Measurements from ENCODE around the gene SERPINE1.
"Not testable (repeated sequence)": the region's sequence is repeated elsewhere in the genome, so short reads cannot be mapped to it uniquely, and the experiment has no call there.

The SERPINE1 gene

GRCh38 chr7:101111261-101111660, 15.6 kb upstream of the SERPINE1 start:
- no peaks in the 10 kb centered on the region for H3K36me3 Mint-ChIP-seq (ENCODE audit: low read depth)
- peaks cover 3% of the 10 kb centered on the region for H3K27me3 Mint-ChIP-seq
- no peaks in the 10 kb centered on the region for H3K4me1 Mint-ChIP-seq (ENCODE audit: low read depth)
- no peak overlapping the region for H3K27ac Mint-ChIP-seq
- no peaks in the 10 kb centered on the region for H3K9me3 Mint-ChIP-seq
- H3K4me3 Mint-ChIP-seq: no peak overlapping the region
- no peak for DNase-seq

GRCh38 chr7:101112233-101112632, 14.7 kb upstream of the SERPINE1 start:
- Mint-ChIP-seq H3K9me3 (no peaks in the 10 kb centered on the region), H3K27ac (no peak overlapping the region), H3K27me3 (peaks cover 7% of the 10 kb centered on the region), H3K4me3 (no peak overlapping the region), H3K4me1 (ENCODE audit: low read depth) (no peaks in the 10 kb centered on the region), H3K36me3 (ENCODE audit: low read depth) (no peaks in the 10 kb centered on the region)
- no peak for DNase-seq

- H3K4me3 Mint-ChIP-seq; DNase-seq; H3K36me3 Mint-ChIP-seq (ENCODE audit: low read depth); H3K9me3 Mint-ChIP-seq; H3K27ac Mint-ChIP-seq; H3K4me1 Mint-ChIP-seq (ENCODE audit: low read depth): not testable (repeated sequence)
- peaks cover 11% of the 10 kb centered on the region for H3K27me3 Mint-ChIP-seq
Measured at GRCh38 chr7:101113140-101113539, 13.8 kb upstream of the SERPINE1 start.

GRCh38 chr7:101113836-101114235, 13.1 kb upstream of the SERPINE1 start:
- Mint-ChIP-seq H3K9me3 (no peaks in the 10 kb centered on the region), H3K4me1 (ENCODE audit: low read depth) (no peaks in the 10 kb centered on the region), H3K27ac (no peak overlapping the region), H3K4me3 (no peak overlapping the region), H3K36me3 (ENCODE audit: low read depth) (no peaks in the 10 kb centered on the region), H3K27me3 (peaks cover 12% of the 10 kb centered on the region)
- no peak for DNase-seq

GRCh38 chr7:101114492-101114891, 12.4 kb upstream of the SERPINE1 start:
- no peaks in the 10 kb centered on the region for H3K4me1 Mint-ChIP-seq (ENCODE audit: low read depth)
- H3K4me3 Mint-ChIP-seq: no peak overlapping the region
- H3K9me3 Mint-ChIP-seq: no peaks in the 10 kb centered on the region
- no peak for DNase-seq
- H3K27ac Mint-ChIP-seq: no peak overlapping the region
- peaks cover 16% of the 10 kb centered on the region for H3K27me3 Mint-ChIP-seq
- no peaks in the 10 kb centered on the region for H3K36me3 Mint-ChIP-seq (ENCODE audit: low read depth)

GRCh38 chr7:101115215-101115614, 11.7 kb upstream of the SERPINE1 start:
- no peak for DNase-seq
- Mint-ChIP-seq H3K27me3 (peaks cover 23% of the 10 kb centered on the region), H3K9me3 (no peaks in the 10 kb centered on the region), H3K36me3 (ENCODE audit: low read depth) (no peaks in the 10 kb centered on the region), H3K27ac (no peak overlapping the region), H3K4me3 (no peak overlapping the region), H3K4me1 (ENCODE audit: low read depth) (no peaks in the 10 kb centered on the region)

- no peak for DNase-seq
- peaks cover 34% of the 10 kb centered on the region for H3K27me3 Mint-ChIP-seq
- H3K4me3 Mint-ChIP-seq: no peak overlapping the region
Measured at GRCh38 chr7:101116898-101117297, 10.0 kb upstream of the SERPINE1 start.

GRCh38 chr7:101118856-101119255, 8.0 kb upstream of the SERPINE1 start:
- Mint-ChIP-seq H3K9me3 (no peaks in the 10 kb centered on the region), H3K27ac (no peak overlapping the region), H3K4me1 (ENCODE audit: low read depth) (peaks cover 9% of the 10 kb centered on the region), H3K27me3 (peaks cover 52% of the 10 kb centered on the region), H3K4me3 (no peak overlapping the region), H3K36me3 (ENCODE audit: low read depth) (no peaks in the 10 kb centered on the region)
- DNase-seq: no peak

More at GRCh38 chr7:101116898-101117297, 10.0 kb upstream of the SERPINE1 start:
- H3K27ac Mint-ChIP-seq: no peak overlapping the region
- H3K36me3 Mint-ChIP-seq (ENCODE audit: low read depth): no peaks in the 10 kb centered on the region
- H3K9me3 Mint-ChIP-seq: no peaks in the 10 kb centered on the region
- peaks cover 1% of the 10 kb centered on the region for H3K4me1 Mint-ChIP-seq (ENCODE audit: low read depth)

GRCh38 chr7:101119876-101120275, 7.0 kb upstream of the SERPINE1 start:
- H3K27ac Mint-ChIP-seq: no peak overlapping the region
- no peaks in the 10 kb centered on the region for H3K9me3 Mint-ChIP-seq
- peaks cover 57% of the 10 kb centered on the region for H3K27me3 Mint-ChIP-seq
- H3K36me3 Mint-ChIP-seq (ENCODE audit: low read depth): no peaks in the 10 kb centered on the region
- no peak overlapping the region for H3K4me3 Mint-ChIP-seq
- no peak for DNase-seq
- H3K4me1 Mint-ChIP-seq (ENCODE audit: low read depth): peaks cover 14% of the 10 kb centered on the region

GRCh38 chr7:101120315-101120714, 6.6 kb upstream of the SERPINE1 start:
- no peaks in the 10 kb centered on the region for H3K36me3 Mint-ChIP-seq (ENCODE audit: low read depth)
- H3K4me1 Mint-ChIP-seq (ENCODE audit: low read depth): peaks cover 17% of the 10 kb centered on the region
- H3K9me3 Mint-ChIP-seq: no peaks in the 10 kb centered on the region
- H3K4me3 Mint-ChIP-seq: no peak overlapping the region
- H3K27ac Mint-ChIP-seq: no peak overlapping the region
- DNase-seq: no peak
- H3K27me3 Mint-ChIP-seq: peaks cover 60% of the 10 kb centered on the region

- H3K4me3 Mint-ChIP-seq; H3K36me3 Mint-ChIP-seq (ENCODE audit: low read depth); DNase-seq; H3K9me3 Mint-ChIP-seq; H3K27ac Mint-ChIP-seq: not testable (repeated sequence)
- Mint-ChIP-seq H3K27me3 (peaks cover 67% of the 10 kb centered on the region), H3K4me1 (ENCODE audit: low read depth) (peaks cover 27% of the 10 kb centered on the region)
Measured at GRCh38 chr7:101121631-101121990, 5.3 kb upstream of the SERPINE1 start.

GRCh38 chr7:101121991-101122932, 4.6 kb upstream of the SERPINE1 start:
- H3K36me3 Mint-ChIP-seq (ENCODE audit: low read depth): no peaks in the 10 kb centered on the region
- H3K9me3 Mint-ChIP-seq: no peaks in the 10 kb centered on the region
- peak overlapping the region; percentile 48 for H3K4me3 Mint-ChIP-seq
- H3K27me3 Mint-ChIP-seq: peaks cover 70% of the 10 kb centered on the region
- H3K27ac Mint-ChIP-seq: peak overlapping the region; percentile 38
- peaks cover 34% of the 10 kb centered on the region for H3K4me1 Mint-ChIP-seq (ENCODE audit: low read depth)
- no peak for DNase-seq

GRCh38 chr7:101122933-101123702, 3.8 kb upstream of the SERPINE1 start:
- Mint-ChIP-seq H3K4me1 (ENCODE audit: low read depth) (peaks cover 35% of the 10 kb centered on the region), H3K36me3 (ENCODE audit: low read depth) (no peaks in the 10 kb centered on the region), H3K27me3 (peaks cover 71% of the 10 kb centered on the region), H3K9me3 (no peaks in the 10 kb centered on the region), H3K27ac (no peak overlapping the region), H3K4me3 (no peak overlapping the region)
- no peak for DNase-seq

- no peak overlapping the region for H3K4me3 Mint-ChIP-seq
- DNase-seq: no peak
- H3K4me1 Mint-ChIP-seq (ENCODE audit: low read depth): peaks cover 35% of the 10 kb centered on the region
- H3K27me3 Mint-ChIP-seq: peaks cover 75% of the 10 kb centered on the region
- H3K9me3 Mint-ChIP-seq: no peaks in the 10 kb centered on the region
- H3K36me3 Mint-ChIP-seq (ENCODE audit: low read depth): no peaks in the 10 kb centered on the region
- no peak overlapping the region for H3K27ac Mint-ChIP-seq
Measured at GRCh38 chr7:101123703-101124068, 3.2 kb upstream of the SERPINE1 start.
